DND-41 (cell line): ENCODE measurements around the gene PTPRK.
"Not testable (repeated sequence)": the region's sequence is repeated elsewhere in the genome, so short reads cannot be mapped to it uniquely, and the experiment has no call there.

ENCODE experiments used
- ATAC-seq: fragments of 200-7000 bp; cut with Tn5 transposase; 3 replicates; pipeline ENCODE4 v1.9.1; 2021; ENCODE audit warnings: low read depth; ENCODE audit not compliant: insufficient read depth
- DNase-seq: peaks from one replicate; pipeline ENCODE4 v3.0.0-alpha.2; 2020
- H2AFZ ChIP-seq: 2 replicates; pipeline ENCODE4 v1.6.0; 2012; ENCODE audit warnings: low read depth, low read length
- H3K27ac ChIP-seq: 2 replicates; pipeline ENCODE4 v1.5.1; 2012; ENCODE audit warnings: low read length, inconsistent platforms
- H3K27me3 ChIP-seq: fragments of 200-600 bp; sonication (generic); 2 replicates; pipeline ENCODE4 v1.6.0; 2012; ENCODE audit warnings: low read length, mild to moderate bottlenecking, inconsistent platforms; ENCODE audit not compliant: insufficient read depth, poor library complexity
- H3K36me3 ChIP-seq: 2 replicates; pipeline ENCODE4 v1.5.1; 2012; ENCODE audit warnings: low read length, inconsistent platforms; ENCODE audit not compliant: insufficient read depth
- H3K4me1 ChIP-seq: 2 replicates; pipeline ENCODE4 v1.5.1; 2012; ENCODE audit warnings: mild to moderate bottlenecking, low read length; ENCODE audit not compliant: insufficient read depth
- H3K4me2 ChIP-seq: 2 replicates; pipeline ENCODE4 v1.6.0; 2012; ENCODE audit warnings: mild to moderate bottlenecking, moderate library complexity, low read length, inconsistent platforms; ENCODE audit not compliant: insufficient read depth
- H3K4me3 ChIP-seq, 2 experiments: fragments of 200-600 bp in 1 of 2; shearing (Covaris generic) in 1 of 2; 2 replicates each; pipeline ENCODE4 v1.5.1; 2012 to 2016; ENCODE audit warnings: inconsistent platforms in 2 of 2, low read length in 2 of 2, mild to moderate bottlenecking in 2 of 2, low read depth in 1 of 2, moderate library complexity in 1 of 2
- H3K79me2 ChIP-seq: 2 replicates; pipeline ENCODE4 v1.6.0; 2012; ENCODE audit warnings: low read length, inconsistent platforms; ENCODE audit not compliant: insufficient read depth
- H3K9ac ChIP-seq: 2 replicates; pipeline ENCODE4 v1.6.0; 2012; ENCODE audit warnings: low read depth, mild to moderate bottlenecking, inconsistent platforms, low read length, moderate library complexity
- H3K9me3 ChIP-seq: 2 replicates; pipeline ENCODE4 v1.5.1; 2012; ENCODE audit warnings: low read length, moderate library complexity, mild to moderate bottlenecking, inconsistent platforms; ENCODE audit not compliant: insufficient read depth, severe bottlenecking
- H4K20me1 ChIP-seq: 2 replicates; pipeline ENCODE4 v1.6.0; 2012; ENCODE audit warnings: low read length; ENCODE audit not compliant: insufficient read depth
- CTCF ChIP-seq: IDR thresholded peaks from 2 replicates; pipeline ENCODE4 v1.5.1; 2012; ENCODE audit warnings: borderline replicate concordance, low read length, moderate library complexity, mild to moderate bottlenecking; ENCODE audit not compliant: poor library complexity, severe bottlenecking; ENCODE audit errors: extremely low read depth
- EZH2 ChIP-seq: IDR thresholded peaks from 3 replicates; pipeline ENCODE4 v1.6.1; 2012; ENCODE audit warnings: borderline replicate concordance, low read depth, mild to moderate bottlenecking, moderate library complexity, low read length, inconsistent platforms; ENCODE audit not compliant: severe bottlenecking

Gene PTPRK

GRCh38 chr6:127990074-127990473 is 530.3 kb downstream of the PTPRK start:
- ATAC-seq, result no peak
- Histone ChIP-seq H3K4me1 (no peaks in the 10 kb centered on the region), H3K4me3 (no peak overlapping the region), H3K9me3 (no peaks in the 10 kb centered on the region), H3K27ac (no peak overlapping the region), H2AFZ (no peak overlapping the region), H3K27me3 (no peaks in the 10 kb centered on the region), H3K4me2 (no peak overlapping the region), H3K79me2 (no peaks in the 10 kb centered on the region), H4K20me1 (no peaks in the 10 kb centered on the region), H3K36me3 (no peaks in the 10 kb centered on the region), H3K9ac (no peak overlapping the region)
- TF ChIP-seq CTCF (no peak), EZH2 (no peak)
- no peak for DNase-seq

- Histone ChIP-seq H3K27me3 (no peaks in the 10 kb centered on the region), H3K9me3 (no peaks in the 10 kb centered on the region), H2AFZ (no peak overlapping the region), H3K79me2 (no peaks in the 10 kb centered on the region), H3K9ac (no peak overlapping the region), H3K27ac (no peak overlapping the region), H3K4me3 (no peak overlapping the region), H3K36me3 (no peaks in the 10 kb centered on the region), H3K4me1 (0 out of 2 replicates have a peak, but pooled peaks cover 6% of the 10 kb centered on the region), H3K4me2 (no peak overlapping the region), H4K20me1 (no peaks in the 10 kb centered on the region)
- DNase-seq (no peak), ATAC-seq (no peak)
- TF ChIP-seq EZH2, result no peak
- TF ChIP-seq CTCF, result no peak
Measured at GRCh38 chr6:127980996-127981395, 539.4 kb downstream of the PTPRK start.

GRCh38 chr6:127978185-127978584 is 542.2 kb downstream of the PTPRK start:
- H3K9me3 ChIP-seq, H3K4me3 ChIP-seq, H3K9ac ChIP-seq, H3K27ac ChIP-seq, H4K20me1 ChIP-seq, H3K4me2 ChIP-seq, H2AFZ ChIP-seq, H3K27me3 ChIP-seq, H3K79me2 ChIP-seq, H3K36me3 ChIP-seq: not testable (repeated sequence)
- peak; percentile 15 for TF ChIP-seq CTCF
- ATAC-seq (peak; percentile 24; the same call in 1 of the 3 replicates), DNase-seq (peak; percentile 19)
- H3K4me1 ChIP-seq, result peaks cover 17% of the 10 kb centered on the region

- H3K9me3 ChIP-seq, result no peaks in the 10 kb centered on the region
- H4K20me1 ChIP-seq, result no peaks in the 10 kb centered on the region
- H3K4me3 ChIP-seq, result no peak overlapping the region
- H3K27me3 ChIP-seq, result no peaks in the 10 kb centered on the region
- no peak overlapping the region for H3K9ac ChIP-seq
- no peak overlapping the region for H2AFZ ChIP-seq
- H3K4me1 ChIP-seq, result peaks cover 31% of the 10 kb centered on the region
- no peak overlapping the region for H3K4me2 ChIP-seq
- H3K36me3 ChIP-seq, result no peaks in the 10 kb centered on the region
- TF ChIP-seq EZH2, result no peak
- TF ChIP-seq CTCF, result no peak
- no peak overlapping the region for H3K27ac ChIP-seq
- DNase-seq (no peak), ATAC-seq (no peak)
- H3K79me2 ChIP-seq, result no peaks in the 10 kb centered on the region
Measured at GRCh38 chr6:127976796-127977195, 543.6 kb downstream of the PTPRK start.
